Neutrophil (primary cell): ENCODE results near the gene DHX29.

Source experiments
- H3K27ac ChIP-seq: fragments of 200-600 bp; sonication (generic); 2 replicates; pipeline ENCODE4 v1.5.1; 2016; ENCODE audit warnings: mild to moderate bottlenecking, moderate library complexity
- H3K27me3 ChIP-seq: fragments of 200-600 bp; sonication (generic); 2 replicates; pipeline ENCODE4 v1.6.0; 2016; ENCODE audit warnings: mild to moderate bottlenecking
- H3K36me3 ChIP-seq: fragments of 200-600 bp; sonication (generic); 2 replicates; pipeline ENCODE4 v1.5.1; 2017
- H3K4me1 ChIP-seq, 2 experiments: fragments of 200-600 bp in 1 of 2; sonication (generic) in 1 of 2; 1 replicate in 1 of 2; 2 replicates in 1 of 2; pipeline versions ENCODE4 v1.5.1 to v1.6.1; 2013 to 2016; ENCODE audit warnings: low read depth in 1 of 2, low read length in 1 of 2, mild to moderate bottlenecking in 1 of 2, moderate library complexity in 1 of 2; ENCODE audit not compliant: control insufficient read depth in 1 of 2, insufficient read depth in 1 of 2
- H3K4me3 ChIP-seq, 2 experiments: fragments of 200-600 bp in 1 of 2; sonication (generic) in 1 of 2; 1 replicate in 1 of 2; 2 replicates in 1 of 2; pipeline ENCODE4 v1.5.1; 2013 to 2016; ENCODE audit warnings: low read depth in 1 of 2, low read length in 1 of 2, mild to moderate bottlenecking in 1 of 2, moderate library complexity in 1 of 2
- H3K9me3 ChIP-seq: fragments of 200-600 bp; sonication (generic); 2 replicates; pipeline ENCODE4 v1.5.1; 2016
- TF ChIP-seq, protein P1 (sequence below): fragments of 200-600 bp; sonication (generic); IDR thresholded peaks from 2 replicates; pipeline ENCODE4 v1.5.1; 2016; ENCODE audit warnings: antibody characterized with exemption

Gene DHX29

DNA sequence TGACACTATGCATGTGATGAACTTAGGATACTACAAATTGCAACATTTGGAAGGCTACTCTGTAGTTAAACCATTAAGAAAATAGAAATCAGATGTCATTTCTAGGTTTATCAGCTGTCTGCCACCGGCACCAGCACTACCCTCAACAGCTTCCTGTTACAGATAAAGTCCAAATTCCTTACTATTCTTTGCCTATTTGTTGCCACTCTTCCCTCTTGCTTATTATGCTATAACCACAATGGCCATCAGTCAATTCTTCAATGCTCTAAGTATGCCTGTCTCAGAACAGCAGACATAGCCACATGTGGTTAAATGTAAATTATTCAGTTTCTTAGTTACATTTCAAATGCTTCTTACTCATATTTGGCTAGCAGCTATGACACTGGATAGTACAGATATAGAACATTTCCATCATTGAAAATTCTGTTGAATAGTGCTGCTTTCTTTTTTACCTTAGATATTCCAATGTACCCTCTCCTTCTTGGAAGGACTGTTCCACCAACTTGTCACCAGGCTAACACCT, 21.0 kb downstream of the DHX29 start:
- Histone ChIP-seq H3K36me3 (peaks cover 96% of the 10 kb centered on the region), H3K4me1 (no peaks in the 10 kb centered on the region)
- TF ChIP-seq, protein P1, sequence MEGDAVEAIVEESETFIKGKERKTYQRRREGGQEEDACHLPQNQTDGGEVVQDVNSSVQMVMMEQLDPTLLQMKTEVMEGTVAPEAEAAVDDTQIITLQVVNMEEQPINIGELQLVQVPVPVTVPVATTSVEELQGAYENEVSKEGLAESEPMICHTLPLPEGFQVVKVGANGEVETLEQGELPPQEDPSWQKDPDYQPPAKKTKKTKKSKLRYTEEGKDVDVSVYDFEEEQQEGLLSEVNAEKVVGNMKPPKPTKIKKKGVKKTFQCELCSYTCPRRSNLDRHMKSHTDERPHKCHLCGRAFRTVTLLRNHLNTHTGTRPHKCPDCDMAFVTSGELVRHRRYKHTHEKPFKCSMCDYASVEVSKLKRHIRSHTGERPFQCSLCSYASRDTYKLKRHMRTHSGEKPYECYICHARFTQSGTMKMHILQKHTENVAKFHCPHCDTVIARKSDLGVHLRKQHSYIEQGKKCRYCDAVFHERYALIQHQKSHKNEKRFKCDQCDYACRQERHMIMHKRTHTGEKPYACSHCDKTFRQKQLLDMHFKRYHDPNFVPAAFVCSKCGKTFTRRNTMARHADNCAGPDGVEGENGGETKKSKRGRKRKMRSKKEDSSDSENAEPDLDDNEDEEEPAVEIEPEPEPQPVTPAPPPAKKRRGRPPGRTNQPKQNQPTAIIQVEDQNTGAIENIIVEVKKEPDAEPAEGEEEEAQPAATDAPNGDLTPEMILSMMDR: no peak

GRCh38 chr5:55278778-55279177, 28.7 kb downstream of the DHX29 start:
- Histone ChIP-seq H3K4me1 (no peaks in the 10 kb centered on the region), H3K36me3 (peaks cover 98% of the 10 kb centered on the region), H3K27me3 (no peaks in the 10 kb centered on the region), H3K9me3 (no peaks in the 10 kb centered on the region), H3K27ac (no peak overlapping the region), H3K4me3 (no peak overlapping the region)
- TF ChIP-seq, protein P1: no peak

More for the DNA sequence above, 21.0 kb downstream of the DHX29 start:
- no peak overlapping the region for H3K27ac ChIP-seq
- no peaks in the 10 kb centered on the region for H3K9me3 ChIP-seq
- H3K4me3 ChIP-seq: no peak overlapping the region
- no peaks in the 10 kb centered on the region for H3K27me3 ChIP-seq

DNA sequence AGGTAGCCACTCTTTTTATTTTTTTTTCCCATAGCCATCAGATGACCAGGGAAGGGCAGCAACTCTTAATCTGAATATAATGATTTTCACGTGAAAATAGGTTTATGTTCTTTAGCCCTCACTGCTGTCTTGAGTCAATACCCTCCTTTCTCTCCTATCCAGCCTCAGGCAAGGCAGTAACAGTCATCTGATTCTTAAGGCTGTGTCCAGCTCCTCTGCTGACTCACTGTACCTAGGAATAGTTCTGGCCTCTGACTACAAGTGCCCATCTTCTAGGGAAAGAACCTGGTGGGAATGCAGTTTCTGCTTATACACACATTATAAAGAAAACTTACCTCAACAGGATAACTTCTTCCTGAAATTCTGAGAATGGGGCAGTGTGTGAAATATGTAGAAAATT, 30.7 kb downstream of the DHX29 start:
- H3K36me3 ChIP-seq: peaks cover 98% of the 10 kb centered on the region
- H3K4me3 ChIP-seq: no peak overlapping the region

GRCh38 chr5:55258339-55258738, 49.2 kb downstream of the DHX29 start:
- no peaks in the 10 kb centered on the region for H3K27me3 ChIP-seq
- peaks cover 97% of the 10 kb centered on the region for H3K36me3 ChIP-seq
- no peak overlapping the region for H3K4me3 ChIP-seq
- no peak overlapping the region for H3K27ac ChIP-seq
- TF ChIP-seq, protein P1: no peak
- no peaks in the 10 kb centered on the region for H3K9me3 ChIP-seq
- no peaks in the 10 kb centered on the region for H3K4me1 ChIP-seq

More for the DNA sequence above, 30.7 kb downstream of the DHX29 start:
- no peaks in the 10 kb centered on the region for H3K27me3 ChIP-seq
- H3K27ac ChIP-seq: no peak overlapping the region
- no peaks in the 10 kb centered on the region for H3K9me3 ChIP-seq
- no peaks in the 10 kb centered on the region for H3K4me1 ChIP-seq
- TF ChIP-seq, protein P1: no peak

- no peaks in the 10 kb centered on the region for H3K9me3 ChIP-seq
- H3K27me3 ChIP-seq: no peaks in the 10 kb centered on the region
- peaks cover 62% of the 10 kb centered on the region for H3K36me3 ChIP-seq
- H3K4me1 ChIP-seq: no peaks in the 10 kb centered on the region
- no peak overlapping the region for H3K4me3 ChIP-seq
- H3K27ac ChIP-seq: no peak overlapping the region
- TF ChIP-seq, protein P1: no peak
Measured at GRCh38 chr5:55254802-55255201, 52.7 kb downstream of the DHX29 start.

DNA sequence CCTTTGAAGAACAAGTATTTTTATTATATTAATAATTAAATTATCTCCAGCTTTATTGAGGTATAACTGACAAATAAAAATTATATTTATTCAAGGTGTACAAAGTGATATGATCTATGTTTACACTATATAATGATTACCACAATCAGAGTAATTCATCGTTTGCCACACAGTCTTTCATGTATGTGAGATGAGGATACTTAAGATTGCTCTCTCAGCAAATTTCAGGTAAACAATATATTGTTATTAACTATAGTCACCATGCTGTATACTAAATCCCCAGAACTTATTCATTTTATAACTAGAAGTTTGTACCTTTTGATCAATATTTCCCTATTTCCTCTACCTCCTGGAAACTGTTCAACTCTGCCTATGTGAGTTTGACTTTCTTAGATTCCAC, 57.4 kb downstream of the DHX29 start:
- no peak overlapping the region for H3K4me3 ChIP-seq
- H3K36me3 ChIP-seq: peaks cover 15% of the 10 kb centered on the region
- H3K9me3 ChIP-seq: no peaks in the 10 kb centered on the region
- no peak overlapping the region for H3K27ac ChIP-seq
- TF ChIP-seq, protein P1: no peak
- no peaks in the 10 kb centered on the region for H3K4me1 ChIP-seq
- peaks cover 13% of the 10 kb centered on the region for H3K27me3 ChIP-seq
